C4-2B (cell line): ENCODE data around the gene CD274.

Experiments
- CTCF ChIP-seq: fragments of 450-650 bp; conservative IDR thresholded peaks from 2 replicates; pipeline ENCODE4 v1.5.1; 2017; ENCODE audit warnings: mild to moderate bottlenecking
- ZFX ChIP-seq: fragments of 450-650 bp; IDR thresholded peaks from 2 replicates; pipeline ENCODE4 v1.6.1; 2017

- TF ChIP-seq CTCF (no peak), ZFX (no peak)
Observed at GRCh38 chr9:5448016-5448415, 2.3 kb upstream of the CD274 start.
